ENCODE measurements around the gene AOC2. TPM values are rescaled to one million over a fixed set of nuclear protein-coding genes. Genes with fewer than 3 reads are reported as not detected.
"Not testable (repeated sequence)": the region's sequence is repeated elsewhere in the genome, so short reads cannot be mapped to it uniquely, and the experiment has no call there.

AOC2 gene
- total RNA-seq, 1 donor, result 0.72 TPM

- DNase-seq (ENCODE audit: low read depth), result no peak
- H3K4me3 ChIP-seq (ENCODE audit: low read depth, low read length), result no peak overlapping the region
- no peak for TF ChIP-seq CTCF (IDR thresholded peaks at IDR 0.05; ENCODE audit: insufficient read depth, low read length)
Observed at GRCh38 chr17:42853968-42854790, 9.8 kb downstream of the AOC2 start.

GRCh38 chr17:42855048-42855596 lies 10.7 kb downstream of the AOC2 start:
- no peak for DNase-seq (ENCODE audit: low read depth)
- no peak overlapping the region for H3K4me3 ChIP-seq (ENCODE audit: low read depth, low read length)
- TF ChIP-seq CTCF (IDR thresholded peaks at IDR 0.05; ENCODE audit: insufficient read depth, low read length), result no peak

GRCh38 chr17:42856093-42856492 lies 11.7 kb downstream of the AOC2 start:
- not testable (repeated sequence) for DNase-seq (ENCODE audit: low read depth); H3K4me3 ChIP-seq (ENCODE audit: low read depth, low read length)

GRCh38 chr17:42856516-42856915 lies 12.1 kb downstream of the AOC2 start:
- H3K4me3 ChIP-seq (ENCODE audit: low read depth, low read length); DNase-seq (ENCODE audit: low read depth): not testable (repeated sequence)

- no peak for TF ChIP-seq CTCF (IDR thresholded peaks at IDR 0.05; ENCODE audit: insufficient read depth, low read length)
- no peak for DNase-seq (ENCODE audit: low read depth)
- H3K4me3 ChIP-seq (ENCODE audit: low read depth, low read length), result no peak overlapping the region
Observed at GRCh38 chr17:42857389-42857788, 13.0 kb downstream of the AOC2 start.

GRCh38 chr17:42865638-42866094 lies 21.3 kb downstream of the AOC2 start:
- no peak for DNase-seq (ENCODE audit: low read depth)
- no peak for TF ChIP-seq CTCF (IDR thresholded peaks at IDR 0.05; ENCODE audit: insufficient read depth, low read length)
- H3K4me3 ChIP-seq (ENCODE audit: low read depth, low read length), result no peak overlapping the region

GRCh38 chr17:42866216-42866615 lies 21.8 kb downstream of the AOC2 start:
- H3K4me3 ChIP-seq (ENCODE audit: low read depth, low read length), result no peak overlapping the region
- no peak for DNase-seq (ENCODE audit: low read depth)
- TF ChIP-seq CTCF (IDR thresholded peaks at IDR 0.05; ENCODE audit: insufficient read depth, low read length), result no peak

All from fibroblast of the aortic adventitia (primary cell).